H9 (cell line): ENCODE data around the gene TMEM92. TPM values are rescaled to one million over a fixed set of nuclear protein-coding genes. Genes with fewer than 3 reads are reported as not detected.

Experiments used
- DNase-seq: peaks from one replicate; pipeline ENCODE4 v3.0.0-alpha.2; 2017
- H2AFZ ChIP-seq: one replicate; pipeline ENCODE4 v1.6.1; 2013; ENCODE audit warnings: mild to moderate bottlenecking, low read length, control low read depth, moderate library complexity
- H2AK5ac ChIP-seq: 2 replicates; pipeline ENCODE4 v1.6.1; 2013; ENCODE audit warnings: low read length, control low read depth, mixed read lengths; ENCODE audit not compliant: insufficient read length
- H2BK120ac ChIP-seq: one replicate; pipeline ENCODE4 v1.6.1; 2013; ENCODE audit warnings: low read depth, mild to moderate bottlenecking, low read length, control low read depth, inconsistent platforms; ENCODE audit not compliant: poor library complexity, severe bottlenecking
- H2BK12ac ChIP-seq: 2 replicates; pipeline ENCODE4 v1.6.1; 2013; ENCODE audit warnings: low read length, control low read depth, mixed read lengths, low read depth; ENCODE audit not compliant: insufficient read length
- H2BK15ac ChIP-seq: 2 replicates; pipeline ENCODE4 v1.6.1; 2013; ENCODE audit warnings: low read depth, low read length, control low read depth
- H2BK20ac ChIP-seq: one replicate; pipeline ENCODE4 v1.6.1; 2013; ENCODE audit warnings: low read depth, mild to moderate bottlenecking, low read length, control low read depth, inconsistent platforms; ENCODE audit not compliant: poor library complexity, severe bottlenecking
- H2BK5ac ChIP-seq: 2 replicates; pipeline ENCODE4 v1.6.1; 2013; ENCODE audit warnings: low read length, control low read depth, mixed read lengths; ENCODE audit not compliant: insufficient read length
- H3K14ac ChIP-seq: 2 replicates; pipeline ENCODE4 v1.6.1; 2013; ENCODE audit warnings: low read length, control low read depth; ENCODE audit not compliant: insufficient read depth
- H3K18ac ChIP-seq: 2 replicates; pipeline ENCODE4 v1.6.1; 2013; ENCODE audit warnings: low read depth, mild to moderate bottlenecking, mixed read lengths, low read length, control low read depth; ENCODE audit not compliant: insufficient read length
- H3K23ac ChIP-seq: 2 replicates; pipeline ENCODE4 v1.6.1; 2013; ENCODE audit warnings: low read length, control low read depth, mixed read lengths, low read depth; ENCODE audit not compliant: insufficient read length
- H3K23me2 ChIP-seq: 2 replicates; pipeline ENCODE4 v1.6.1; 2013; ENCODE audit warnings: low read depth, mild to moderate bottlenecking, mixed read lengths, low read length, control low read depth; ENCODE audit not compliant: insufficient read length, poor library complexity, severe bottlenecking
- H3K27ac ChIP-seq: 2 replicates; pipeline ENCODE4 v1.5.1; 2013; ENCODE audit warnings: low read length, control low read depth, mixed read lengths, low read depth; ENCODE audit not compliant: insufficient read length
- H3K27me3 ChIP-seq: 2 replicates; pipeline ENCODE4 v1.6.1; 2013; ENCODE audit warnings: low read length, control low read depth, inconsistent platforms; ENCODE audit not compliant: insufficient read depth
- H3K4ac ChIP-seq: 2 replicates; pipeline ENCODE4 v1.6.1; 2013; ENCODE audit warnings: low read depth, mild to moderate bottlenecking, control low read depth, inconsistent platforms, low read length, moderate library complexity
- H3K4me1 ChIP-seq: 2 replicates; pipeline ENCODE4 v1.6.1; 2013; ENCODE audit warnings: low read length, control low read depth, inconsistent platforms; ENCODE audit not compliant: insufficient read depth
- H3K4me2 ChIP-seq: 2 replicates; pipeline ENCODE4 v1.6.1; 2013; ENCODE audit warnings: low read length, control low read depth, mixed read lengths; ENCODE audit not compliant: insufficient read length, insufficient read depth
- H3K56ac ChIP-seq: 2 replicates; pipeline ENCODE4 v1.6.1; 2013; ENCODE audit warnings: low read depth, mild to moderate bottlenecking, mixed read lengths, low read length, control low read depth; ENCODE audit not compliant: insufficient read length
- H3K79me1 ChIP-seq: 2 replicates; pipeline ENCODE4 v1.6.1; 2013; ENCODE audit warnings: low read depth, mild to moderate bottlenecking, moderate library complexity, low read length, control low read depth, inconsistent platforms; ENCODE audit not compliant: insufficient read depth, poor library complexity, severe bottlenecking
- H3K79me2 ChIP-seq: 2 replicates; pipeline ENCODE4 v1.6.1; 2013; ENCODE audit warnings: low read length, control low read depth, inconsistent platforms; ENCODE audit not compliant: insufficient read depth
- H3K9ac ChIP-seq: 2 replicates; pipeline ENCODE4 v1.6.1; 2013; ENCODE audit warnings: low read length, control low read depth, mixed read lengths; ENCODE audit not compliant: insufficient read length; ENCODE audit errors: extremely low read depth
- H3K9me3 ChIP-seq: one replicate; pipeline ENCODE4 v1.6.1; 2013; ENCODE audit warnings: low read depth, low read length, inconsistent platforms; ENCODE audit not compliant: control insufficient read depth
- H3T11ph ChIP-seq: one replicate; pipeline ENCODE4 v1.6.1; 2013; ENCODE audit warnings: mild to moderate bottlenecking, low read length, control low read depth, inconsistent platforms
- H4K20me1 ChIP-seq: one replicate; pipeline ENCODE4 v1.6.1; 2013; ENCODE audit not compliant: control insufficient read depth, insufficient read length, insufficient read depth
- H4K5ac ChIP-seq: 2 replicates; pipeline ENCODE4 v1.6.1; 2013; ENCODE audit warnings: low read depth, mild to moderate bottlenecking, mixed read lengths, low read length, control low read depth; ENCODE audit not compliant: insufficient read length
- H4K8ac ChIP-seq: replicated peaks from 2 replicates; pipeline ENCODE4 v1.6.1; 2013; ENCODE audit warnings: low read length, control low read depth, mixed read lengths, low read depth; ENCODE audit not compliant: insufficient read length
- H4K91ac ChIP-seq: 2 replicates; pipeline ENCODE4 v1.6.1; 2013; ENCODE audit warnings: low read depth, mild to moderate bottlenecking, moderate library complexity, mixed read lengths, low read length, control low read depth; ENCODE audit not compliant: insufficient read length
- H3K27ac Mint-ChIP-seq, 3 experiments: 2 replicates in 2 of 3; 3 replicates in 1 of 3; pipeline ENCODE4 v1.8.0; 2020 to 2021; ENCODE audit warnings: mixed read lengths in 3 of 3, mild to moderate bottlenecking in 1 of 3, moderate library complexity in 1 of 3
- H3K27me3 Mint-ChIP-seq: 2 replicates; pipeline ENCODE4 v1.8.0; 2021; ENCODE audit warnings: low read depth, mild to moderate bottlenecking, moderate library complexity, mixed read lengths
- H3K36me3 Mint-ChIP-seq, 3 experiments: 2 replicates in 2 of 3; 3 replicates in 1 of 3; pipeline ENCODE4 v1.8.0; 2020 to 2021; ENCODE audit warnings: low read depth in 3 of 3, mixed read lengths in 3 of 3; ENCODE audit not compliant: insufficient read depth in 1 of 3
- H3K4me1 Mint-ChIP-seq, 2 experiments: 2 replicates each; pipeline ENCODE4 v1.8.0; 2020; ENCODE audit warnings: mixed read lengths in 2 of 2
- H3K4me3 Mint-ChIP-seq, 2 experiments: 2 replicates in 1 of 2; 3 replicates in 1 of 2; pipeline ENCODE4 v1.8.0; 2020 to 2021; ENCODE audit warnings: mild to moderate bottlenecking in 2 of 2, mixed read lengths in 2 of 2, moderate library complexity in 1 of 2
- H3K9me3 Mint-ChIP-seq, 2 experiments: 2 replicates in 1 of 2; 3 replicates in 1 of 2; pipeline ENCODE4 v1.8.0; 2020; ENCODE audit warnings: mild to moderate bottlenecking in 2 of 2, mixed read lengths in 2 of 2, moderate library complexity in 1 of 2
- WGBS: extraction: QIAGEN DNeasy Blood & Tissue Kit; methylation state at CpG from one replicate; pipeline ENCODE4 v1.1.7; 2013; ENCODE audit warnings: missing lambda C conversion rate, low lambda C conversion rate, mixed read lengths; ENCODE audit not compliant: insufficient read length; ENCODE audit errors: extremely low coverage; 5-methylcytosine and 5-hydroxymethylcytosine counted together
- total RNA-seq: library from RNA; stranded (reverse); gene quantifications from 2 replicates; pipeline ENCODE4 v1.2.1, GENCODE V29; 2021
- TF ChIP-seq, protein P1 (sequence below): fragments of 200-600 bp; sonication (generic); conservative IDR thresholded peaks from 3 replicates; pipeline ENCODE4 v1.8.0; 2021; ENCODE audit warnings: antibody characterized with exemption, mild to moderate bottlenecking

The TMEM92 gene
- total RNA-seq, 1 experiment from 2014 or later: 10.9 TPM

- Histone ChIP-seq H3K18ac (no peak overlapping the region), H3T11ph (no peak overlapping the region), H2BK120ac (no peak overlapping the region), H2BK15ac (no peak overlapping the region), H2AFZ (no peak overlapping the region), H3K4ac (no peak overlapping the region), H3K27ac (no peak overlapping the region), H4K20me1 (no peaks in the 10 kb centered on the region), H3K79me2 (no peaks in the 10 kb centered on the region), H2AK5ac (no peak overlapping the region), H2BK12ac (no peak overlapping the region), H4K91ac (no peak overlapping the region), H3K9me3 (no peaks in the 10 kb centered on the region), H3K14ac (no peak overlapping the region), H4K5ac (no peak overlapping the region), H2BK5ac (no peak overlapping the region), H3K56ac (no peak overlapping the region), H3K23ac (no peak overlapping the region), H3K27me3 (no peaks in the 10 kb centered on the region), H4K8ac (no peak overlapping the region), H3K4me1 (peaks cover 8% of the 10 kb centered on the region), H2BK20ac (no peak overlapping the region), H3K9ac (no peak overlapping the region), H3K79me1 (no peaks in the 10 kb centered on the region), H3K23me2 (no peaks in the 10 kb centered on the region), H3K4me2 (no peak overlapping the region)
- Mint-ChIP-seq H3K4me1 (peaks cover 31 to 37% of the 10 kb centered on the region in 2 experiments), H3K36me3 (peaks cover 0 to 18% (median 0%) of the 10 kb centered on the region in 3 experiments; a peak in 3 of 7 replicates), H3K27ac (peak overlapping the region in 2 of 3 experiments; percentile 64 to 65; a peak in 2 of 7 replicates), H3K27me3 (peaks cover 10% of the 10 kb centered on the region), H3K4me3 (no peak overlapping the region), H3K9me3 (peaks cover 4 to 15% of the 10 kb centered on the region in 2 experiments; a peak in 2 of 5 replicates)
- TF ChIP-seq, protein P1, sequence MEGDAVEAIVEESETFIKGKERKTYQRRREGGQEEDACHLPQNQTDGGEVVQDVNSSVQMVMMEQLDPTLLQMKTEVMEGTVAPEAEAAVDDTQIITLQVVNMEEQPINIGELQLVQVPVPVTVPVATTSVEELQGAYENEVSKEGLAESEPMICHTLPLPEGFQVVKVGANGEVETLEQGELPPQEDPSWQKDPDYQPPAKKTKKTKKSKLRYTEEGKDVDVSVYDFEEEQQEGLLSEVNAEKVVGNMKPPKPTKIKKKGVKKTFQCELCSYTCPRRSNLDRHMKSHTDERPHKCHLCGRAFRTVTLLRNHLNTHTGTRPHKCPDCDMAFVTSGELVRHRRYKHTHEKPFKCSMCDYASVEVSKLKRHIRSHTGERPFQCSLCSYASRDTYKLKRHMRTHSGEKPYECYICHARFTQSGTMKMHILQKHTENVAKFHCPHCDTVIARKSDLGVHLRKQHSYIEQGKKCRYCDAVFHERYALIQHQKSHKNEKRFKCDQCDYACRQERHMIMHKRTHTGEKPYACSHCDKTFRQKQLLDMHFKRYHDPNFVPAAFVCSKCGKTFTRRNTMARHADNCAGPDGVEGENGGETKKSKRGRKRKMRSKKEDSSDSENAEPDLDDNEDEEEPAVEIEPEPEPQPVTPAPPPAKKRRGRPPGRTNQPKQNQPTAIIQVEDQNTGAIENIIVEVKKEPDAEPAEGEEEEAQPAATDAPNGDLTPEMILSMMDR: no peak
- no peak for DNase-seq
- no CpG with 5 or more reads among the region's 5 CpGs for WGBS
These were observed 38.0 kb downstream of the TMEM92 start for GRCh38 chr17:50312308-50312707.
